ENCODE results near the gene EWSR1. TPM values are rescaled to one million over a fixed set of nuclear protein-coding genes. Genes with fewer than 3 reads are reported as not detected.
A peak's percentile ranks its signal among the peaks of the same experiment; 100 is the strongest.

The EWSR1 gene
- polyA plus RNA-seq, 3 donors: 81.2 to 280 (median 136) TPM

- H3K4me3 Mint-ChIP-seq: no peak overlapping the region
- peaks cover 19 to 25% (median 19%) of the 10 kb centered on the region in 3 donors for H3K27me3 Mint-ChIP-seq (ENCODE audit: low read depth in 3 of 3)
- 100% methylated on average over 1 of the region's 2 CpGs for whole genome bisulfite sequencing (ENCODE audit: insufficient coverage)
- H3K9ac ChIP-seq (ENCODE audit: insufficient read depth, low read length, poor library complexity, severe bottlenecking): no peak overlapping the region
- H3K9me3 Mint-ChIP-seq: peaks cover 0 to 7% (median 1%) of the 10 kb centered on the region in 7 donors
- peaks cover 46% of the 10 kb centered on the region for H4K20me1 ChIP-seq (ENCODE audit: insufficient read depth, low read length)
- no peak overlapping the region for H3K4me2 ChIP-seq (replicated peaks; ENCODE audit: extremely low read depth, low read length, poor library complexity, severe bottlenecking)
- H3K27me3 ChIP-seq (ENCODE audit: control insufficient read depth in 2 of 2, insufficient read depth in 2 of 2, low read length in 2 of 2): peaks cover 0 to 18% of the 10 kb centered on the region in 2 donors
- TF ChIP-seq, protein P1, sequence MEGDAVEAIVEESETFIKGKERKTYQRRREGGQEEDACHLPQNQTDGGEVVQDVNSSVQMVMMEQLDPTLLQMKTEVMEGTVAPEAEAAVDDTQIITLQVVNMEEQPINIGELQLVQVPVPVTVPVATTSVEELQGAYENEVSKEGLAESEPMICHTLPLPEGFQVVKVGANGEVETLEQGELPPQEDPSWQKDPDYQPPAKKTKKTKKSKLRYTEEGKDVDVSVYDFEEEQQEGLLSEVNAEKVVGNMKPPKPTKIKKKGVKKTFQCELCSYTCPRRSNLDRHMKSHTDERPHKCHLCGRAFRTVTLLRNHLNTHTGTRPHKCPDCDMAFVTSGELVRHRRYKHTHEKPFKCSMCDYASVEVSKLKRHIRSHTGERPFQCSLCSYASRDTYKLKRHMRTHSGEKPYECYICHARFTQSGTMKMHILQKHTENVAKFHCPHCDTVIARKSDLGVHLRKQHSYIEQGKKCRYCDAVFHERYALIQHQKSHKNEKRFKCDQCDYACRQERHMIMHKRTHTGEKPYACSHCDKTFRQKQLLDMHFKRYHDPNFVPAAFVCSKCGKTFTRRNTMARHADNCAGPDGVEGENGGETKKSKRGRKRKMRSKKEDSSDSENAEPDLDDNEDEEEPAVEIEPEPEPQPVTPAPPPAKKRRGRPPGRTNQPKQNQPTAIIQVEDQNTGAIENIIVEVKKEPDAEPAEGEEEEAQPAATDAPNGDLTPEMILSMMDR (IDR thresholded peaks at IDR 0.05): no peak
- H3K4me1 ChIP-seq (ENCODE audit: control insufficient read depth in 1 of 2, insufficient read depth in 2 of 2, low read length in 2 of 2): peaks cover 28 to 39% of the 10 kb centered on the region in 2 donors
- no peak for DNase-seq
- peaks cover 38% of the 10 kb centered on the region for H3K4me1 Mint-ChIP-seq
- H3K27ac ChIP-seq (ENCODE audit: low read depth in 1 of 2, low read length in 2 of 2): no peak overlapping the region
- no peaks in the 10 kb centered on the region for H3K9me3 ChIP-seq (replicated peaks in 1 of 2; ENCODE audit: control insufficient read depth in 1 of 2, insufficient read depth in 1 of 2, low read length in 2 of 2)
- intact Hi-C loops (cut with micrococcal nuclease): loop anchor here in 1 of 2 donors (5.0 kb wide), 1 partner anchor 35 kb away; the partner anchor contains the start of genes EWSR1 and RHBDD3
- peak overlapping the region in 4 of 7 donors; percentile 33 to 74 (median 55) for H3K27ac Mint-ChIP-seq
- no peaks in the 10 kb centered on the region for H3K79me2 ChIP-seq (ENCODE audit: insufficient read depth, low read length)
- no peak overlapping the region for H3K4me3 ChIP-seq (replicated peaks in 1 of 3; ENCODE audit: low read depth in 2 of 3, low read length in 3 of 3)
- H3K36me3 ChIP-seq (replicated peaks in 1 of 2; ENCODE audit: control insufficient read depth in 1 of 2, insufficient read depth in 2 of 2, low read length in 2 of 2): peaks cover 32 to 42% of the 10 kb centered on the region in 2 donors
- H2AFZ ChIP-seq (ENCODE audit: insufficient read depth, low read depth, low read length, poor library complexity, severe bottlenecking): no peak overlapping the region
- peaks cover 40% of the 10 kb centered on the region in 2 donors for H3K36me3 Mint-ChIP-seq
Observed at GRCh38 chr22:29302402-29302680, 34.3 kb downstream of the EWSR1 start.

DNA sequence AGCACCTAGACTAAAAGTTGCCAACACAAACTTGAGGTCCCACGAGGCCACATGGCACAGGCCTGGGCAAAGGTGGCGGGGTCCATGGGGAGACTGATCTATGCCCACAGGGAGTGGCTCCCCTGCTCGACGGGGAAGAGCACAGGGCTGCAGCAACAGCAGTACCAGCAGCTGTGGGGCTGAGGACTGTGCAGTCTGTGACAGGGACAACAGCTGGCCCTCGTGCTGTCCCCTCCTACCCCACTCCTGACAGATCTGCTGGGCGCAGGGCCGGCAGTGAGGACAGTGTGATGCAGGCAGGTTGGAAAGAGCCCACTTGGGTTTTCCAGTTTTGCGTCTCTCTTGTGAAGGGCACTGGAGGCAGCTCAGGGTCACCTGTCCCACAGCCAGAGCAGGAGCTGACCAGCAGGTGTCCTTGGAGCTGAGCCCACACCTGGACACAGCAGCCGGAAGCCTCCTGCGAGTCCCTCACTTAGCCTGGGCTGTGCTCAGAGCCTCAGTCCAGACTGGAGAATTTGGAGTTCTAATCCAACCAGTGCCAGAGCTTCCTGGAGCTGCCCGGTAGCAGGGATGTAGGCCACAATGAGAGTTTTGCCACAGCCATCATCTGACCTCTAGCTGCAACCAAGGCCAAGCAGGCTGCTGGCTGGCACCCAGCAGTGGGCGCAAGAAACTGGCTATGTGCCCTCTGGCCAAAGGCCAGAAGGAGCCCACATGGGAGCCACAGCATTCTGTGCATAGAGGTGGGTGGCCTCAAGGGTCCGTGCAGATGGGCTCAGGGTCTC is 34.8 kb downstream of the EWSR1 start:
- peaks cover 35 to 38% of the 10 kb centered on the region in 2 donors for H3K36me3 Mint-ChIP-seq

More for the DNA sequence above, 34.8 kb downstream of the EWSR1 start:
- Mint-ChIP-seq H3K4me1 (peaks cover 41% of the 10 kb centered on the region), H3K27ac (peak overlapping the region in 6 of 7 donors; percentile 72 to 84 (median 78)), H3K4me3 (no peak overlapping the region), H3K9me3 (peaks cover 0 to 8% (median 1%) of the 10 kb centered on the region in 7 donors), H3K27me3 (ENCODE audit: low read depth in 3 of 3) (peaks cover 22 to 30% (median 23%) of the 10 kb centered on the region in 3 donors)
- Histone ChIP-seq H3K36me3 (replicated peaks in 1 of 2; ENCODE audit: control insufficient read depth in 1 of 2, insufficient read depth in 2 of 2, low read length in 2 of 2) (peaks cover 26 to 37% of the 10 kb centered on the region in 2 donors), H2AFZ (ENCODE audit: insufficient read depth, low read depth, low read length, poor library complexity, severe bottlenecking) (no peak overlapping the region), H3K9me3 (replicated peaks in 1 of 2; ENCODE audit: control insufficient read depth in 1 of 2, insufficient read depth in 1 of 2, low read length in 2 of 2) (no peaks in the 10 kb centered on the region), H3K4me2 (replicated peaks; ENCODE audit: extremely low read depth, low read length, poor library complexity, severe bottlenecking) (no peak overlapping the region), H3K9ac (ENCODE audit: insufficient read depth, low read length, poor library complexity, severe bottlenecking) (no peak overlapping the region), H3K79me2 (ENCODE audit: insufficient read depth, low read length) (no peaks in the 10 kb centered on the region), H4K20me1 (ENCODE audit: insufficient read depth, low read length) (peaks cover 41% of the 10 kb centered on the region), H3K4me3 (replicated peaks in 1 of 3; ENCODE audit: low read depth in 2 of 3, low read length in 3 of 3) (no peak overlapping the region), H3K27ac (ENCODE audit: low read depth in 1 of 2, low read length in 2 of 2) (peak overlapping the region; percentile 22 to 29), H3K4me1 (ENCODE audit: control insufficient read depth in 1 of 2, insufficient read depth in 2 of 2, low read length in 2 of 2) (peaks cover 33 to 45% of the 10 kb centered on the region in 2 donors), H3K27me3 (ENCODE audit: control insufficient read depth in 2 of 2, insufficient read depth in 2 of 2, low read length in 2 of 2) (peaks cover 0 to 23% of the 10 kb centered on the region in 2 donors)
- DNase-seq: no peak
- WGBS (ENCODE audit: insufficient coverage): 63% methylated on average over 10 of the region's 13 CpGs
- intact Hi-C loops (cut with micrococcal nuclease): loop anchor here in 1 of 2 donors (5.0 kb wide), 1 partner anchor 36 kb away; the partner anchor contains the start of genes EWSR1 and RHBDD3
- TF ChIP-seq, protein P1 (IDR thresholded peaks at IDR 0.05): no peak
